Spleen (tissue), 7 donors: ENCODE measurements around the gene KRT16.

Source experiments
- POLR2A ChIP-seq, 3 donors: fragments of 450-650 bp; IDR thresholded peaks; one replicate each; pipeline ENCODE4 v1.5.1; 2017; ENCODE audit warnings: antibody characterized with exemption in 3 of 3, mild to moderate bottlenecking in 1 of 3
- POLR2AphosphoS5 ChIP-seq, 3 donors: sonication (generic); formaldehyde crosslinking; IDR thresholded peaks; one replicate each; pipeline ENCODE4 v1.5.1; 2017; ENCODE audit warnings: antibody characterized with exemption in 3 of 3
- TF ChIP-seq, protein P1 (sequence below), 11 experiments: fragments of 200-600 bp in 7 of 11; fragments of 450-650 bp in 4 of 11; sonication (generic) in 4 of 11; IDR thresholded peaks in 8 of 11; conservative IDR thresholded peaks in 3 of 11; 1 replicate in 7 of 11; 2 replicates in 4 of 11; pipeline versions ENCODE4 v1.4.0 to v1.8.0; 2016 to 2021; ENCODE audit warnings: antibody characterized with exemption in 11 of 11, inconsistent platforms in 4 of 11, mild to moderate bottlenecking in 1 of 11
- donor health status: DM: no; HTN: no; CAD: no; lungs with moderate emphysema.
- donor health status: DM: no; HTN: no; CAD: no.
- donor health status: DM: no; HTN: no; CAD: no.

DNA sequence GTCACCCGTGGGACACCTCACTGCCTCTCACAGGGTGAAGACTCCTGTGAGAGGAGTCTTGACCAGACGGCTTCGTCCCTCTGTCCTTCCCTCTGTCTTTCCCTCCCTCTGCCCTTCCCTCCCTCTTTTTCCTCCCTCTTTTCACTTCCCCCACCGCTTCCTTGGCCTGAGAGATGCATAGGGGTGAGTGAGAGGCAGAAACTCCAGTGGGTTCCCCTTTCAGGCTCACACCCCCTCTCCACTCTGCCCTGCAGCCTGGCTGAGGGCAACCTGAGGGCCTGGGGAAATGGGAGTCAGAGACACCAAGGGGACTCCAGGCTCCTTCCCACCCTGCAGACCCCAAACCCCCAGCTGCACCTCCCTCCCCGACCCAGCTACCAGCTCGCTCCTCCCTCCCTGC, 26.4 kb upstream of the KRT16 start:
- TF ChIP-seq, protein P1, sequence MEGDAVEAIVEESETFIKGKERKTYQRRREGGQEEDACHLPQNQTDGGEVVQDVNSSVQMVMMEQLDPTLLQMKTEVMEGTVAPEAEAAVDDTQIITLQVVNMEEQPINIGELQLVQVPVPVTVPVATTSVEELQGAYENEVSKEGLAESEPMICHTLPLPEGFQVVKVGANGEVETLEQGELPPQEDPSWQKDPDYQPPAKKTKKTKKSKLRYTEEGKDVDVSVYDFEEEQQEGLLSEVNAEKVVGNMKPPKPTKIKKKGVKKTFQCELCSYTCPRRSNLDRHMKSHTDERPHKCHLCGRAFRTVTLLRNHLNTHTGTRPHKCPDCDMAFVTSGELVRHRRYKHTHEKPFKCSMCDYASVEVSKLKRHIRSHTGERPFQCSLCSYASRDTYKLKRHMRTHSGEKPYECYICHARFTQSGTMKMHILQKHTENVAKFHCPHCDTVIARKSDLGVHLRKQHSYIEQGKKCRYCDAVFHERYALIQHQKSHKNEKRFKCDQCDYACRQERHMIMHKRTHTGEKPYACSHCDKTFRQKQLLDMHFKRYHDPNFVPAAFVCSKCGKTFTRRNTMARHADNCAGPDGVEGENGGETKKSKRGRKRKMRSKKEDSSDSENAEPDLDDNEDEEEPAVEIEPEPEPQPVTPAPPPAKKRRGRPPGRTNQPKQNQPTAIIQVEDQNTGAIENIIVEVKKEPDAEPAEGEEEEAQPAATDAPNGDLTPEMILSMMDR (IDR thresholded peaks at IDR 0.05 in 8 of 11, conservative IDR thresholded peaks at IDR 0.05 in 3 of 11), result no peak
- TF ChIP-seq POLR2AphosphoS5 (IDR thresholded peaks at IDR 0.05) (no peak), POLR2A (IDR thresholded peaks at IDR 0.05) (no peak)
